Inflammatory macrophage treated with lipopolysaccharide for 4 hours (primary cell): Measurements from ENCODE around the gene HOXA11.
A peak's percentile ranks its signal among the peaks of the same experiment; 100 is the strongest.

Experiments
- DNase-seq: peaks from one replicate; pipeline ENCODE4 v3.0.0-alpha.2; 2020

Gene HOXA11

DNA sequence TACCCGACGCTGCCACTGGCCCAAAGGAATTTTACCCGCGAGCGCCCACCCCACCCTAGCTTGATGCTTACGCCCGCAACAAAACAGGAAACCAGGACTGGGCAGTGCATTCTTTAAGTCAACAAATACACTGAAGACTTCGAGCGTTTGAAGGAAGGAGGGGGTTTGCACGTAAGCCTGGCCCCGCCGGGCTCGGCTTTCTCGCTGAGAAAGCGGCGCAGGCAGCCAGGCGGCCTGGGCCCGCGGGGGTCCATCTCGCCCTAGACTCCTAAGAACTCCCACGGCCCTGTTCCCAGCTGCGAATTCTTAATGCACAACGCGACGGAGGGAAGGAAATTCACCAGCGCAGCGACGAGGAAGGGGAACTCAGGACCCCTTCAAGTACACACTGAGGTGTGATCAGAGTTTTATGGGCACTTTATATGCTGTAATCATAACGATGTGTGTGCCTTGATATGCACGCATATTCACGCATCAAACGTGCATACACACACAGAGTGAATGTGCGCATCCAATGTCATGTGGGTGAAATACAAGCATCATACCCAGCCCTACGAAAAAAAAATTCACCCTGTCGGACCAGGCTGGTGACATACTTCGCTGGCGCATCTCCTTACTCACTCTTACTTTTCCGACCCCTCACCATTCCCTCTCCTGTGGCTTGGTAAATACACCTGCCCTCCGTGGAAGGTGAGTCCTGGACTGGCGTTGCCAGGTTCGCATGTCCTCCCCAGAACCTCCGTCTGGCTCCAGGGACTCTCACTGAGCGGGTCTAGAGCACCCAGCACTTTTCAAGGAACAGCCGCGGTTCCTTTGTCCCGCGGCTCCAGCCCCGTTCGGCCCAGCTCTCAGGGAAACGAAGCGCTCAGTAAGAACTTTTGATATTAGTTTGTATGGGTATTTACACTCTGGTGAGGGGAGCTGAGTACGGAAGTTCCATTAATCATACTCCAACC, 20.6 kb upstream of the HOXA11 start:
- DNase-seq = no peak

DNA sequence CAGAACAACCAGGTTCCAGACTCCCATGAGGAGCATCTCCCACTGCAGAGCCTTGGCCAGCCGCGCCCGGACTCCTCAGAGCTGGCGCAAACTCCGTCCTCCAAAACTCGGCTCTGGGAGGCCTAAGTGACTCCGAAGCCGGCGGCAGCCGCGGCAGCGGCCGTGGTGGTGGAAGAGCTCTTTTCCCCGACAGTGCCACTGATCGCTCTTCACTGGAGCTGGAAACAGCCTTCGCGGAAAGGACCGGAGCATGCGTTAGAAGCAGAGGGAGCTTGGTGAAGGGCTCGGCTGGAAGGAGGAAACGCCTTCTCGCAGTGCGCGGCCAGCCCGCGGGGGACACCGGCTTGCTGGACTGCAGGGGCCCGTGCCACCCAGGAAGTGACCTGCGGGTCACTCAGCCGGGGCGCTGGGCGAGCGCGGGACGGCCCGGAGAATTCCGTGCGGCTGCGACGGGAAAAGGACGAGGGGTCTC, 19.9 kb upstream of the HOXA11 start:
- DNase-seq = no peak

DNA sequence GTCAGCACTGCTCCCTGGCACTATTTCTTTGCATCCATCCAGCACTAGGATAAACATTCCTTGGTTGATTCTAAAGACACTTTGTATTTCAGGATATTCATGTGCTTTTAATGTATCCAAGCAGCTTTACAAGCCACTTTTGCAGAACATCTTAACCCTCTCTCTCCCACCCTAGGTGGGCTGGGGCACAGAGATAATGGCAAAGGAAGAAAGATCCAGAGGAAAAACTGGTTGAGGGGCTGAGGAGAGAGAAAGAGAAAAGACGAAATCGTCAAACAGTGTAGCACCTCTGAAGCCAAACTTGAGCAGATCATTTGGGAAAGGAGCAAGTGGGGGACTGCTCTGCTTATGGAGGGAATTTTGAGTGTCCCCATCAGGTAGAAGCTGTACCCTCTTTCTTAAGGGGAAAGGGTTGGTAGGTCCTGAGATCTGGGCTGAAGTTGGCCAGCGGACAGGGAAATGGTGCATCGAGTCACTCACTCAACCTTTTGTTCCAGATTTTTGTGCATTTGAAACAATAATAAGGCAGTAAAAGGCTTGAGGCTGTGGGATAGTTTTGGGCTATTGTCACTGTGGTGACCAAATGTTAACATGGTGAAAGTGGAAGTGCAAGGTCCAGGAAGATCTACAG, 19.0 kb upstream of the HOXA11 start:
- no peak for DNase-seq

DNA sequence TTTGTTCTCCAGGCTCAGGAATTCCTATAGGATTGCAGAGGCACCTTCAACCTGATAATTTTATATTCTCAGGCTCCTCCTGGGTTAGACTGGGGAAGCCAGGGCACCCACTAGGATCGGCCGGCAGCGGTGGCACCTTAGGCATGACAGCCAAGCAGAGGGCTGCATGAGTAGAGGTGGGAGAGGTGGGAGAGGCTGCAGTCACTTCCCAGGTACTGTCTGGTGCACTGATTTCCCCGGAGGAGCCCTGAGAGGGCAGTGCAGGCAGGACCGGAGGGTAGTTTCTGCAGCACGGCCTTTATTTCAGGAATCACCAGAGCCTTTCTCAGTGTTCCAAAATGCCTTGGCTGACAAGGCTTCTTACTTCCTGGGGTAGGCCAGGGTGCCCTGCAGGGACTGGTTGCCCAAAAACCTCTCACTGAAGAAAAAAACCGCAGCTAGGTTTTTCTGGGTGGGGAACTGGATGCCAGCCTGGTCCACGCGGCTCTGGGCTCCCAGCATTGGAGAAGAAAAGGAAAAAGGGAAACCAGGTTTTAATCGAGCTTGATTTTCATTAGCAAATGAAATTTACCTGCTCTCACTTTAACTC, 18.4 kb upstream of the HOXA11 start:
- DNase-seq = no peak

DNA sequence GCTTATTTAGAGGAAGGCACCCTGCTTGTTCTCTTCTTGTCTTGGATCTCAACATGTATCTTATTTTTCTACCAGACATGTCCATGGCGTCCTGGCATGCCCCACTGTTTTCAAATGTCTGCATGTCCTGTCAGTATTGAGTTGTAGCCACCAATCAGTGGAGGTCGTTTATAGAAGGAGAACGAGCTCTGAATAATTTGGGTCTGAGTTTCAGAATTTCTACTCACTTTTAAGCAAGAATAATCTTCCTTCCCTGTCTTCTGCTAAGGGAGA, 17.8 kb upstream of the HOXA11 start:
- DNase-seq = no peak

DNA sequence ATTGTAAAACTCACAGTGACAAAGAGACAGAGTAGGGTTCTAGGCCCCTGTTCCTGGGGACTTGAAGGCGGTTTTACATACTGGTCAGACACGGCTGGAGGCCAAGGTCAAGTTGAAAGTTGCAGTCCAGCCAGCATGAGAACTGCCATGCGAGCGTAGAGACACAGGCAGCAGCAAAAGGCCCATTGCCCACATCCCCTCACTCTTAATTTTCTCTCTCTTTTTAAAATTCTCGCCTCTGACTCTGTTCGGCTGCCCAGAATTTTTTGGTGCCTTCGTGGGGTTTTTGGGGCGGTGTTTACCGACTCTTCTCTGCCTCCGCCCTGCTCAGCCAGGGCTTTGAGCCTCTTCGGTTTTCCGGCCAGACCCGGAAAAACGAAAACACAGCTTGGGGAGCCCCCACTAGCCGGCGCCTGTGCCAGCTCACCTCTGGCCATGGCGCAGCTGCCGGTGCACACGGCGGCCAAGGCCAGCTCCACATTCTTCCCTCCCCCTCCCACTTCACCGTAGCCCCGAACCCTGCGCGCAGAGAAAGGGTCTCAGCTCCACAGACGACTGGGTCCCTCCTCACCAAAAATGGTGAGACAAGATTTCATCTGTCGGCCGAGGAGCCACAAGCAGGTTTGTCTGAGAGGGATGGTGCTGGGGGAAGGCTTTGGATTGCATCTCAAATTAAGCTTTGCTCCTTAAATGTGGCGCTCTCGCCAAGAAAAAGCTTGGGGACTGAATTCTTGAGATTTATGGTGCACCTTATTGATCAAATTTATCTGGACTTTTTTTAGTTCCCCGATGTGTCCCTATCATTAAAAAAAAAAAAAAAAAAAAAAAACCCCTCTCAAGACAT, 17.2 kb upstream of the HOXA11 start:
- no peak for DNase-seq

DNA sequence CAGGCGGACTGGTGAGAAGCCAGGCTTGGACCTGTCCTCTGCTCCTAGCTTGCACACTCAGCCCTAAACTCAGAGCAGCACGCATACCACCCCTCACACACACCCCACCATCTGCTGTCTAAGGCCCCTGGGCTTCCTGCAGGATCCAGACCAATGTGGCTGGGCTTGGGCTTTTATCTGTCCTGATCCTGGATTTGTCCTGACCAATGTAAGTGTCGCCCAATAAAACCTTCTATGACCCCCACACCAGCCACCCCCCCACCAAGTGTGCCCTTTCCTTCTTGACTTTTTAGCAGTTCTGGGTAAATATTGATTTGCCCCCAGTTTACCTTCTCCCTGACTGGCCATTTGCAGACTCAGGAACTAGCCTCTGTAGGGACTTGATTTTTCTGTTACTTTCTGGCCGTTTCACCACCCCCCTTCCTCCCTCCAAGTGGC, 16.6 kb upstream of the HOXA11 start:
- DNase-seq = no peak

DNA sequence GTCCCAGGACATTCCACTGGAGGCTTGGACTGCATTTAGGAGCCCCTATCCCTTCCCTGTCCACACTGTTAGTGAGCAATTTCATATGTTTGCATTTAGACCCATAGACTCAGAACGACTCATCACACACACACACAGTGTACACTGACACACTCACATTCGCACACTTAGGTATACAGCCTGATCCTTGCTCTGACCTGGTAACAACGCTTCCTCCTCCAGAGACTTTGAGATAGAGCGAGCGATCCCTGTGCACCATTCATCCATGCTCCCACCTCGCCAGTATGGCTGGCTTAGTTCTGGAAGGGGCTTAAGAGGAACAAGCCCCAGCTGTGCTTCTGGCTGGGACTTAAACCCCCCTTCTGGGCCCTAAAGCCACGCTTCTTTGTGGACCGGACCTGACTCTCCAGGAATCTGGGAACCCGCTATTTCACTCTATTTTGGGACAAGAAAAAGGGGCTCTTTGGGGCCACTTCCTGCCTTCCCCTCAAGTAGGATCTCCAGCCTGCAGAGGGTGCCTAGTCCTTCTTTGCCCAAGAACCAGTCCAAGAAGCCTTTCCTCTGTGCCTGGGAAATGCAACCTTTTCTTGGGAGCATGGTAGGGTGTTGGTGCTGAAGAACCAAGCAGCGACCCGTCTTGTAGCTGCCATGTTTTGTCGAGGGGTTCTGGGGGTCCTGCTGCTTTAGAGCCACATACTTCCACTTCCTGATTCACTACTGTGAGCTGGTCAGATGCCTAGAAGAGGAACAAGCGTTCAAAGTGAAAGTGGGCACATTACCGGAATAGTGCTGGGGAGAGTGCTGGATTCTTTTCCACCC, 15.9 kb upstream of the HOXA11 start:
- peak; percentile 76 for DNase-seq

DNA sequence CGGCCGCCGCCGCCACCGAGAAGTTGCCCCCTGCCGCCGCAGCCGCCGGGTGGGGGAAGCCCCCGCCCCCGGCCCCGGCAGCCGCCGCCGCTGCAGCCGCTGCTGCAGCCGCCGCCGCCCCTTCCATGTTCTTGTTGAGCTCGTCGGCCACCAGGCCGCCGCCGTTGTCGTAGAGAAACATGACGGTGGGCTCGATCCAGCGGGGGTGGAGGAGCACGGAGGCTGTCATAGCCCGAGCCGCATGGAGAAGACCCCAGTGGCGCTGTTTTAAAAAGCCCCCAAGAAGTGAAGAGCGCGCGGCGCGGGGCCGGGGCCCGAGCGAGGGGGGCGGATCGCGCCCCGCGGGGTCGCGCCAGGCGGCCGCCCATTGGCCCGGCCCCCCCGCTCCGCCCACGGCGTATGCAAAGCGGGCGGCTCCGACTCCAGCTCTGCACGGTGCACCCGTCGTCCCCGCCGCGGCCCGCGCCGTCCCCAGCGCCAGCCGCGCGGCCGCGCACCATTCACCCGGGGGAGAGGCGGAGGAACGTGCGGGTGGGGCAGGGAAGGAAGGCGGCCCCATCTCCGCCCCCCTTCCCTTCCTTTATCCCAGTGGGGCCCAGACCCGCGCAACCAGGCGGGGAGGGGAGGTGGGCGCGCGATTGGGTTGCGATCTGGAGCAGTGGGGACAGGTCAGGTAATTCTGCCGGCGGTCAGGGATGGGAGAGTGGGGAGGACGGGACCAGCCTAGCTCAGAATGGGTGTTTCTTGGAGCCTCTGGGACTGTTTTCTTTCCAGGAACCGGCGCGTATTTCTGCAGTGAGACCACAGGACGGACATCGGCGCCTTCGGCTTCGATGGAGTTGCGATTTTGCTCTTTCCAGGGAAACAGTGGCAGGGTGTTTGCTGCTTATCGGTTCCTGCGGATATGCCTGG, 15.1 kb upstream of the HOXA11 start, which contains the start of gene HOXA13:
TSS of gene HOXA13 (minus strand) at position 243 of the 912 bp plus-strand sequence. CDS start at position 229, 14 bp downstream.
- DNase-seq = no peak

DNA sequence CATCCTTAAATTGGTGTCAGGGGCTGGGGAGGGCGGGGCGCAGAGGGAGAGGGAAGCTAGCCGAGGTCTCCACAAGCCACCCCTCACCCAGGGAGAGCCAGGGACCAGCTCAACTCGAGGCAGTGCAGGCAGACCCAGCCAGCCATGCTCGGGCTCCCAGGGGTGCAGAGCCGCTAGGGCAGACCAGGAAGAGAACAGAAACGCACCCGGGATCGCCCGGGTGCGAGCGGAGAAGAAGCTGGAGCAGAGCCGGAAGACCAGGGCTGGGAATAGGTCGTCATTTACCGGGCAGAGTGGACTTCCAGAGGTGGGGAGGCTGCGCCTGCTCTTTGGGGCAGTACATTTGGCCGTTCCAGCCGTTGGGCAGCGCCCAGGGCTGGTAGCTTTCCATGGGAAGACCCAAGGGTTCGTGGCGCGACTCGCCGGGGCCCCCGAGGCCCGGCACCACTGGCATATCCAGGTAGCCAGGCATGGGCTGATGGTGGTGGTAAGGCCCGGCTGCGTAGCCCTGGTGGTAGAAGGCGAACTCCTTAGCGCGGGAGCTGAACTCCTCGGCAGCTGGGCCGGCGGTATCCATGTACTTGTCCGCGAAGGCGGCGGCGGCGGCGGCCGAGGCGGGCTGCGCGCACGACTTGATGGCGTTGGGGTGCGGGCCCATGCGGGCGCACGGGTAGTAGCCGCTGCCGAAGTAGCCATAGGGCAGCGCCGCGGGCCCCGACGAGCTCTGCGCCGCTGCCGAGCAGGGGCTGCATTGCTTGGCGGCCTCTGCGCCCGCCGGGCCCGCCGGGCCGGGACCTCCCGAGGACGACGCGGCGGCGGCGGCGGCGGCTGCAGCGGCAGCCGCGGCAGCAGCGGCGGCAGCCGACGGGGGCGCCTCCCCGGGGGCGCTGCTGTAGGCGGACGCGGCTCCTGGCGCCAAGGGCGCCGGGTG, 14.1 kb upstream of the HOXA11 start:
- DNase-seq = no peak

DNA sequence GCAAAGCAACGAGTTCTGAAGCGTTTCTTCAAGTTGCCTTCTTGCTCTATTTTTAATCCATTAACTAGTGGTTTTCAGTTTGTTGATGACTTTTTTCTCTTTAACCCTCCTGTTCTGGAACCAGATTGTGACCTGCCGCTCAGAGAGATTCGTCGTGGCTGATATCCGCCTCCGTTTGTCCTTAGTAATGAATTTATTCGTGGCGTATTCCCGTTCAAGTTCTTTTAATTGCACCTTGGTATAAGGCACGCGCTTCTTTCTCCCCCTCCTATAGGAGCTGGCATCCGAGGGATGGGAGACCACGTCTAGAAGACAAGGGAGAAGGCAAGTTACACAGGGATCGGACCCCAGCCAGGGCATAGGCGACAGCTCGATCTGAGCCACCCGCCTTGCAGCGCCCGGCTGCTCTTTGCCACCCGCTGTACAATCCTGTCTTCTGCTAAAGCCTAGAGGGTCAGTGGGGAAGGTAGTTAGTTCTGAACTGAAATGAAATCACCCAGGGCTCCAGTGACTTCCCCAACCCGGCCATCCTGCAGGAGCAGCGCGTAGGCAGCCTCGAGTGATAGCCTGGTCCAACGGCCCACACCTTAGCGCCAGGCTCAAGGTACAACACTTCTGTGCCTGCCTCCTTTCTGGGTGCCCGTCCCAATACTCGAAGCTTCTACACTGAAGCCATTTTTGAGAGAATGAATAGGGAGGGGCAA, 13.3 kb upstream of the HOXA11 start:
- no peak for DNase-seq

DNA sequence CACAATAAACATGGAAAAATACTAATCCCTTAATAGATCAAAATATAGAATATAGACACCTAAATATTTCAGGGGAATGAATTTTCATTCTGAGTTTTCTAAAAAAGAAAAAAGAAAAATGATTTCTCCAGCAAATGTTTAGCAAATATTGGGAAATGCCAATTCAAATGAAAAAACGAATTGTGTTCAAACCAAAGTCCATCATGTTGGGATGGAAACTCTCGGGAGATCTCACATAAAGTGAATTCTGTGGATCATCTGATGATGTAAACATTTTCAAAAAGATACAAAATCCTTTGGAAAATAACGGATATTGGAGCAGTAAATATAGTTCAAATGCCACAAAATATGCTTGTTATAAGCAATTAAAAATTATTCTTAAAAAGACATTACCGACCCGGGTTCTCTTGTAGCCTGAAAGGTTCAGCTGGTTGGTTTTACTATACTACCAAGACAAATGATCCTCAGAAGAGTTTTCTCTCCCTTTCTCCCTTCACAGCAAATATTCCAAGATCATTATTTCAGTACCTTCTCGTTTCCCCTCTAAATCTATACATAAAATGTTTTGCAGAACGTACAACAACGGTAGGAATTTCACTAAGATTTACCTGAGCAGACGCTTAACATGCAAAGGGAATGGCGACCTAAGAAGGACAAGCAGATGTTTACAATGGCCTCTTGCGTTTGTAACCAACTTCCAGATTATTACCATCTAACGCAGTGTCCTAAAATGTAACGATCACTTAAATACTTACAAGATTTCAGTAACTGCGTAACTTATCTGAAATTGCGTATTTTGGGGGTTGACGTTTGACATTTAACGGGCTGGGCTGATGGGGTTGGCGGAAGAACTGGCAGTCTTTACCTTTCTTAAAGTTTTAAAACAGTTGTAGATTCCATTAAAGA, 12.4 kb upstream of the HOXA11 start:
- DNase-seq = no peak

DNA sequence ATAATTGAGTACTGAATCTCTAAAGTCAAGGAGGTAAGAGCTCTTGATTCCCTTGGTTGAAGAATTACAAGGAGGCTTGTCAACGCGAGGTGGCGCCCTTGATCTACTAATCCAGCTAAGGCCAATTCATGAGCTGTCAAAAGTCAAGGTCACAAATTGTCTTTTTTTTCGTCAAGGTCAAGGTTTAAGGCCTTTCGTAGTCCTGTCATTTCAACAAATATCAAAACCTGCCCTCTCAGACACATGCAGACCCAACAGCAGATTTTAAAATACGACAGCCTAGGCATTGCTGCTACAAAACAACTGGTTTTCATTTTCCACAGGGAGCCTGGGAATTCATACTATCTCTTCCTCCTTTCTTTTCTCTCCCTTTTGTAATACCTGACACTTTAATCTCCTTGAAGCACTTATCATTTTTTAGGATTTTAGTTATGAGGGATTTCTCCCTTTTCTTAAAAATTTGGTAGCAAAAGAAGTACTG, 11.3 kb upstream of the HOXA11 start:
- DNase-seq = peak; percentile 77

DNA sequence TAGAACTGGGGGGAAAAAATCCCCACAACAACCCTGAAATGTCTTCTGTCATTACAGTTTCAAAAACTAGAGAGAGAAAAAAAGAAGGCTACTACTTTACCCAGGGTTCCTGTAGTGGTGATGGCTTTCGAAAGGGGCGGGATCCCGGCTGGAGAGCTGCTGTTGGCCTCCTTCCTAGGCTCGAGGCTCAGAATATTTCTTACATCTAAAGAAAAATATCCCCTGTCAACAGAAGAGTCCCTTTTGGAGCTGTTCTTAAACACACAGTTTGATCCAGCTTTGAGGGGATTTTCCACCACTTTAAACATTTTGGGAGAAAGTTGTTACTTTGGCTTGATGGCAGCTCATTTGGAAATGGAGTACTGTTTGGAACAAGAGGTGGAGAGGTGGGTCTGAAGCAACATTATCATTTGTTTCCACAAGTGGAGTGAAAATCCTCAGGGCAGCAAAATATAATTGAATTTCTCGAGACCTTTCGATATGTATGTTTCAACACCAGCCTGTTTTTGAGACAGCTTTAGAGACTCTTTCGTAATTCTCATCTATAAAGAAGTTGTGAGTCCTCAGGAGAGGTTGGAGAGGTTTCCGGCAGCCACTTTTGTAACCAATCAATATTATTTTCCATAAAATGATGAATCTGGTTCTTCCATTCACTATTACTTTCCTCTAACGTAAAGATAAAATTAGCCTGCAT, 9.8 kb upstream of the HOXA11 start:
- DNase-seq = no peak

DNA sequence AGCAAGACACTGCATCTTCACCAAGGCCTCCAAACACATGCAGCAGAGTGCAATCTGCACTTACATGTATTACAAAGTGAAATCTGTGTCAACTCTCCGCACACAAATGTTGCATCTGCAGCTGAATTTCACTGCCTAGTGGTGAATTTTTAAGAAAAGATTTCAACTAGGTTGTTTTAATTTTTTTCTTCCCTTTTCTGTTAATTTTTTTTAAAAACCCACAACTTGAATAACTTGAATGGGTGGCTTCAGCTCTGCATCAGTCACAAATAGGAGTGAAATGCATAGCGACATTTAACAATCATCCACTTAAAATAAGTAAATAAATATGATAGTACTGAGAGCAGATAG, 8.9 kb upstream of the HOXA11 start:
- DNase-seq = no peak

DNA sequence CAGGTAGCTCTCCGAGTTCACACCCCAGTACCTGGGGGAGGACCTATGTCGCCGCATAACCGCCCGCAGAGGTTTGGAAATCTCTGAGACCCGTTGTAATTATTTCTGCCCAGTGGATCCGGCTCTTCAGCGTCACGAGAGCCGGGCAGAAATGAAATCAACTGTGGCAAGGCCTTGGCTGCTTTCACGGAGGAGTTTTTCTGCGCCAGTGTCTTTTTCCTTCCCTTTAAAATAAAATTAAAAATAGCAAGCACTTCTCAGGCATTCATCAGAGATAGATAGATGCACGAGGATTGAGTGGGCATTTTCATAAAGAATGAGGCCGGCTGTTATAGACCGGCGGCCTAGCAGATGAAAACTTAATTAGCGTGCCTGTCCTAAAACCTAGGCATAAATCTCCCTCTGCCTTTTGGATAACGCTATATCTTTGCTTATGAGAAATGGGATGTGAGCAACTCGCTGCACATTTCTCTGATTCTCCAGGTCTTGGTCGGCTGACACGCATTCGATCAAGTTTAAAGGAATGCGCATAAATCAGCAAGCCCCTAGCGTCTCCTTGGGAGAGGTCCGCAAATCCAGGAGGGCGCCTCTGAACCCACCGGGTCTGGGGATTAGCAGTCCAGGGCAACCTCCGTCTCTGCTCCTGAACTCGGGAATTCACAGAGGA, 8.4 kb upstream of the HOXA11 start:
- DNase-seq = no peak
